Stomach (tissue), 4 donors: Measurements from ENCODE around the gene FAM110D.

Experiments
- CTCF ChIP-seq, 7 experiments: fragments of 450-650 bp in 4 of 7; fragments of 200-600 bp in 3 of 7; sonication (generic) in 3 of 7; IDR thresholded peaks; one replicate each; pipeline ENCODE4 v1.5.1; 2016 to 2019; ENCODE audit warnings: antibody characterized with exemption in 7 of 7, control low read depth in 2 of 7, mild to moderate bottlenecking in 1 of 7
- EP300 ChIP-seq: sonication (generic); formaldehyde crosslinking; IDR thresholded peaks from one replicate; pipeline ENCODE4 v1.6.1; 2017; ENCODE audit warnings: antibody characterized with exemption
- POLR2A ChIP-seq, 4 donors: fragments of 450-650 bp; IDR thresholded peaks; one replicate each; pipeline ENCODE4 v1.6.1; 2016; ENCODE audit warnings: antibody characterized with exemption in 4 of 4, control low read depth in 2 of 4, mild to moderate bottlenecking in 1 of 4, moderate library complexity in 1 of 4
- POLR2AphosphoS5 ChIP-seq, 3 donors: sonication (generic); formaldehyde crosslinking; IDR thresholded peaks; one replicate each; pipeline ENCODE4 v1.6.1; 2016; ENCODE audit warnings: antibody characterized with exemption in 3 of 3

DNA sequence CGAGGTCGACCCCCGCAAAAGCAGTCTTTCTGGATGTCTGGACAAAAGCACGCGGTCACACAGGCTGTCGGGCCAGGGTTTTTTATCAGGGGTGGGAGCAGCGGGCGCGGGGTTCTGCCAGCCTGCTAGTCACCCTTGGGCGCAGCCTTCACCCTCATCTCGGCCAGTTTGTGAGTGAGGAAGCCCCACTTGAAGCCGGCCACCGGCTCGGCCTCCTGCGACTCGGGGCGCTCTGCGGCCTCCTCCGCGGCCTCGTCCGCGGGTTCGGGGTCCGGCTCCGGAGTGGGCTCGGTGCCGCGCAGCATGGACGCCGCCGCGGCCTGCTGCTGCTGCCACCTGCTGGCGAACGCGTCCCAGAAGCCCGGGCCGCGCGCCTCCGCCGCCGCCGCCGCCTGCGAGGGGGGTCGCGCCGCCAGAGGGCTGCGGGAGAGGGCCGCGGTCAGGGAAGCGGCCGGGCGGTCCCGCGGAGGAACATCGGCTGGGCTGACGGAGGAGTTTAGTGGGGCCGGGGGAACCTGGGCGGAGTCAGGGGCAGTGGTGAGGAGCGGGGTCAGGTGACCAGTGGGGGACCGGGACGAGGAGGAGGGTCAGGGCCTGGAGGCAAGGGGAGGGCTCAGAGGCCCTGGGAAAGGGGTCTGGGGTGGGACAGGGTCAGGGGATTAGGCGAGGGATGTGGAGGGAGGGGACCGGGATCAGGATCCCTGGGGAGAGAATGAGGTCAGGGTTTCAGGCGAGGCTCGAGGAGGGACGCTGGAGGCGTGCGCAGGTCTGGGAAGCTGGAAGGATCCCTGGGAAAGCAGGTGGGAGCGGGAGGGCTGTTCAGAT lies 5.4 kb downstream of the FAM110D start:
- TF ChIP-seq CTCF (IDR thresholded peaks at IDR 0.05) (peak in 3 of 7 experiments; percentile 60 to 81 (median 65)), POLR2A (IDR thresholded peaks at IDR 0.05) (no peak), POLR2AphosphoS5 (IDR thresholded peaks at IDR 0.05) (no peak), EP300 (no peak)
